ENCODE data around the gene RERG. TPM values are rescaled to one million over a fixed set of nuclear protein-coding genes. Genes with fewer than 3 reads are reported as not detected.

Gene RERG
- total RNA-seq, 4 donors from 2014 or later: 2.9 to 16.5 (median 11.4) TPM

DNA sequence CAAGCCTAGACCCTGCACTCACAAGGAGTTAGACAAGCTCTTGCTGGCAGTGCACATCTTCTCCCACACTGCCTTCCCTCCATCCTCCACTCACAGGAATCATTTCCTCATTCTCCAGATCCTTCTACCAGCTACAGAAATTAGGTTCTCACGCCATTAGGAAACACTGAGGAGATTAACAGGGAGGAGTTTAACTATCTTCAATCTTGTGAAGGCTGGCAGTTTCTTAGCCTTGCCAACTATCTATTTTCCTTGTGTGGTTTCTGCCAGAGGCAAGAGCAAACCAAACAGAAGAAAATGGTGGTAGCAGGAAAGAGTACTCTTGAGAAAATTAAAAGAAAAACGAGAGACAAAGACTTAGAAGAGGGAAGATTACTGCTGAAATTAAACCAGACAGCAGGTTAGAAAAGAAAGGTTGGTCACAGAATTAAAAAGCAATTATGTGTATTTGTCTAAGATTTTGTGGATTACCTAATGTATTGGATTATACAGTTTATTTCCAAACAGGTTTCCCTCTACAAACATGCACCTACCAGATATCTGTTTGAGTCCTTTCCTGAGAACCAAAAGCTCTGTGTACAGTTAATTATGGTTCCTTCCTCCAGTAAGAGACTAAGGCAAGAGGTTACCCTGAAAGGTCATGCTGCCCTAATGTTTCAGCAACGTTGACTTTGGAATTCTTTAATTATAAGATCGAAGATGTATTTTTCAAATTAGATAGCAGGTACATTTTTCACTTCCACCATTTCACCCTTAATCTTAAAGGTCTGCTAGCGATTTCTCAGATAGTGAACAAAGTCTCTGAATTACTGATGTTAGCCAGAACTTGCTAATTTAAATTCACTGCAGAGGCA is 5.0 kb downstream of the RERG start:
- TF ChIP-seq, protein P1, sequence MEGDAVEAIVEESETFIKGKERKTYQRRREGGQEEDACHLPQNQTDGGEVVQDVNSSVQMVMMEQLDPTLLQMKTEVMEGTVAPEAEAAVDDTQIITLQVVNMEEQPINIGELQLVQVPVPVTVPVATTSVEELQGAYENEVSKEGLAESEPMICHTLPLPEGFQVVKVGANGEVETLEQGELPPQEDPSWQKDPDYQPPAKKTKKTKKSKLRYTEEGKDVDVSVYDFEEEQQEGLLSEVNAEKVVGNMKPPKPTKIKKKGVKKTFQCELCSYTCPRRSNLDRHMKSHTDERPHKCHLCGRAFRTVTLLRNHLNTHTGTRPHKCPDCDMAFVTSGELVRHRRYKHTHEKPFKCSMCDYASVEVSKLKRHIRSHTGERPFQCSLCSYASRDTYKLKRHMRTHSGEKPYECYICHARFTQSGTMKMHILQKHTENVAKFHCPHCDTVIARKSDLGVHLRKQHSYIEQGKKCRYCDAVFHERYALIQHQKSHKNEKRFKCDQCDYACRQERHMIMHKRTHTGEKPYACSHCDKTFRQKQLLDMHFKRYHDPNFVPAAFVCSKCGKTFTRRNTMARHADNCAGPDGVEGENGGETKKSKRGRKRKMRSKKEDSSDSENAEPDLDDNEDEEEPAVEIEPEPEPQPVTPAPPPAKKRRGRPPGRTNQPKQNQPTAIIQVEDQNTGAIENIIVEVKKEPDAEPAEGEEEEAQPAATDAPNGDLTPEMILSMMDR (IDR thresholded peaks at IDR 0.05): no peak
- no peak for TF ChIP-seq POLR2A (IDR thresholded peaks at IDR 0.05)
- WGBS, 2 donors: 44 to 58% methylated on average over 5 of the region's 5 CpGs
- no peak overlapping the region for H3K4me3 ChIP-seq (ENCODE audit: low read depth, poor library complexity, severe bottlenecking)
- DNase-seq (ENCODE audit: low spot score in 2 of 2): no peak
- intact Hi-C loops (cut with DNase I; ENCODE audit: low total_unique reads): no loop called here

DNA sequence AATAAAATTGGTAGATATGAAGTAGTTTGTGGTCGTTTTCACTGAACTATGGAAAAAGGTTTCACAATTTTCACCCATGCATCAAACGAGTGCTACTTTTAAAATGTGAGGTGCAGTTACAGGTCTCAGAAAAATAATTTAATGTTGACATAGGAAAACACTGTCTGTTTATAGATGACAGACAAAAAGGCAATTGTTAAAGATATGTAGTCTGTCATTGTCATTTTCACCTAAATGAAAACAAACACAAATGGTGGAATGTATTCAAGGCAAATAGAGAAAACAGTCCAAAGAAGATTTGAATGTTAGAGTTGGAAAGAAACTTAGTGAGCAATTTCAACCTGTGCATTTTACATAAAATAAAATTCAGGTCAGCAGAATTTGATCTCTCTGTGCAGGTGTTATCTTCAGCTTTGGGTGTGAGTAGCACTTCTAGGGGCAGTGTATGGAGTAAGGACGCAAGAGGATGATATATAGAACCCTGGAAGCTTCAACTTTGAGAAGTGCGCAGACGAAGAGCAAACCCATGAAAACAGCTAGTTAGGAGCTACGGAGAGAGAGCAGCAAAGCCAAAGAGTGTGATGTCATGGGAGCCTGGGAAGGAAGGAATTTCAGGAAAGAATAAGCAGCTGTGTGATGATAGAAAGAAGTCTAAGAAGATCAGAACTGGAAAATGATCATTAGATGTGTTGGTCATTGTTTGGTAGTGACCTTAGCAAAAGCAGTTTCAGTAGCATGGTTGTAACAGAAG is 6.2 kb downstream of the RERG start:
- DNase-seq (ENCODE audit: low spot score in 2 of 2): no peak
- H3K4me3 ChIP-seq (ENCODE audit: low read depth, poor library complexity, severe bottlenecking): no peak overlapping the region
- no peak for TF ChIP-seq POLR2A (IDR thresholded peaks at IDR 0.05)
- TF ChIP-seq, protein P1 (IDR thresholded peaks at IDR 0.05): no peak
- WGBS, 2 donors: 73% methylated on average over 6 of the region's 6 CpGs
- intact Hi-C loops (cut with DNase I; ENCODE audit: low total_unique reads): no loop called here

DNA sequence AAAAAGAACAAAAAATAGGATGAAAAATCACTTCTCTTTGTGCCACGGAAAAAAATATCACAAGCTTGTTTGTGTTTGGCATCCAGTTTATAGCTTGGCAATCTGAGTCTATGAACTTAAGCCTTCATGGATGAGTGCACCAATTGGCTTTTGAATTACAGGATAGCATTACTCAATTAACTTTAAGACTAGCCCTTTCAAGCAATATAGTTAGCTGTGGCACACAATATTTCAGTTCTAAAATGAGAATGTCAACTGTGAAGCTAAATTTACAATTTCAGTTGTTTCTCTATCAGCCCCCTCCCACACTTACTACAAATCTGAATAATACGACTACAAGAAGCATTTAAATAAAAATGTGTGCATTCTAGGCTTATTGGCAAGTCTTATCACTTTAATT is 8.3 kb downstream of the RERG start:
- no peak for DNase-seq (ENCODE audit: low spot score in 2 of 2)
- H3K4me3 ChIP-seq (ENCODE audit: low read depth, poor library complexity, severe bottlenecking): no peak overlapping the region
- intact Hi-C loops (cut with DNase I; ENCODE audit: low total_unique reads): no loop called here
- WGBS, 2 donors: 53 to 65% methylated on average over 2 of the region's 2 CpGs
- TF ChIP-seq POLR2A (IDR thresholded peaks at IDR 0.05): no peak
- TF ChIP-seq, protein P1 (IDR thresholded peaks at IDR 0.05): no peak

DNA sequence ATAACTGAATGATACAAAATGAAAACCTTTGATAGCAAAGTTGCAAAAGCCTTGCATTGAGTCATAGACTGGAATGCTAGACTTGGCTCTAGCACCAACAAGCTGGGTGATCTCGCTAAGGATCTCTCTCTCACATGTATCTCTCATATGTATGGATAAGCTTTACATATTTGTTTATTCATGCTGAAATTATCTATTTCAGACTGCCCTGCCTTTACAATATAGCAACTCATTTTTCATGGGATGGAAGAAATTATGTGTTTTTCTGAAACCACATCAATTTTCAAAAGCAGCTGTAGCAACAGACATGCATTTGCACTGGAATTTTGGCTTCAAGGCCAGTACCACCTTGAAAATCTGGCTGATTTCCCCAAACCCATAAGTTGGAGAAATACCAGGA is 11.4 kb downstream of the RERG start:
- intact Hi-C loops (cut with DNase I; ENCODE audit: low total_unique reads): no loop called here
- TF ChIP-seq POLR2A (IDR thresholded peaks at IDR 0.05): no peak
- TF ChIP-seq, protein P1 (IDR thresholded peaks at IDR 0.05): no peak
- DNase-seq (ENCODE audit: low spot score in 2 of 2): no peak
- no peak overlapping the region for H3K4me3 ChIP-seq (ENCODE audit: low read depth, poor library complexity, severe bottlenecking)
- WGBS, 2 donors: 4 to 28% methylated on average over 1 of the region's 1 CpG

DNA sequence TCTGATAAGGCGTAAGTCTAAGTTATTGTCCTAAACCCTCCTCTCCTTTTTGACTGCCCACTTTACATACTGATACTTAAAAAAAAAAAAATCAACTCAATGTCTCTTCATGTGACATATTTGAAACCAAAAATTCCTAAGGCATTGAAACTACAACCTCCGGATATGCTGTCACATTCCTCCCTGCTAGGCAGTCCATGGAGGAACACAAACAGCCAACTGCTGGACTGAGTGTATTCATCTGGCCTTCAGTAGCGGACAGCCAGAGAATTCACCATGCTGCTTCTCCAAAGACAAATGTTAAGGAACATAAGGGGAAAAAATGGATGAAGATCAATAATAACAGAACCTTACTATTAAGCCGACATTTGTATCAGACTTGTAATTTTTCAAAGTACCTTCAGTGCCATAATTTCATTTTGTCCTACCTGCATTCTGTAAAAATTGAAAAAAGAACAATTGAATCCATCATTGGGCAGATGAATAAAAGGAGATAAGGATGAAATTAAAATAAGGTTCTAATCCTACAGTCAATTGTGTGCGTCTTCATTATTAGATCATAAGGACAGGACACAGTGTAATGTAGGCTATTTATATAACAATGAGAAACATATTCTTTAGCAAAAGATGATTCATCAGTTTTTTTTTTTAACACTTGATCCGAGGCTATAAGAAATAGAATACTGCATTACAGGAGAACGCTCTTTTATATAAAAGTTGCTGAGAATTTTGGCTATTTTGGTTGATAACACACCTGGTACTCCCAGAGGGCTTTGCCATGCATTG is 12.2 kb downstream of the RERG start:
- H3K4me3 ChIP-seq (ENCODE audit: low read depth, poor library complexity, severe bottlenecking): no peak overlapping the region
- 59 to 61% methylated on average over 7 of the region's 7 CpGs for WGBS, 2 donors
- intact Hi-C loops (cut with DNase I; ENCODE audit: low total_unique reads): no loop called here
- DNase-seq (ENCODE audit: low spot score in 2 of 2): no peak
- TF ChIP-seq, protein P1 (IDR thresholded peaks at IDR 0.05): no peak
- no peak for TF ChIP-seq POLR2A (IDR thresholded peaks at IDR 0.05)

All from lower leg skin (tissue), 4 donors.